HUES64 (cell line): ENCODE results near the gene DCUN1D3.
"Not testable (repeated sequence)": the region's sequence is repeated elsewhere in the genome, so short reads cannot be mapped to it uniquely, and the experiment has no call there.

Source experiments
- H3K27ac ChIP-seq: 2 replicates; pipeline ENCODE4 v1.7.0; 2013; ENCODE audit warnings: low read depth, low read length, inconsistent platforms
- H3K27me3 ChIP-seq: 2 replicates; pipeline ENCODE4 v1.6.1; 2013; ENCODE audit warnings: mild to moderate bottlenecking, low read length; ENCODE audit not compliant: insufficient read depth
- H3K36me3 ChIP-seq: 2 replicates; pipeline ENCODE4 v1.6.1; 2013; ENCODE audit warnings: mild to moderate bottlenecking, low read length; ENCODE audit not compliant: insufficient read depth
- H3K4me1 ChIP-seq: 2 replicates; pipeline ENCODE4 v1.6.1; 2013; ENCODE audit warnings: mild to moderate bottlenecking, low read length, moderate library complexity; ENCODE audit not compliant: insufficient read depth
- H3K4me3 ChIP-seq: 2 replicates; pipeline ENCODE4 v1.5.1; 2013; ENCODE audit warnings: mild to moderate bottlenecking, low read length, moderate library complexity
- H3K9ac ChIP-seq: 2 replicates; pipeline ENCODE4 v1.6.1; 2013; ENCODE audit warnings: mild to moderate bottlenecking, low read depth, low read length
- H3K9me3 ChIP-seq: 2 replicates; pipeline ENCODE4 v1.6.1; 2013; ENCODE audit warnings: low read depth, low read length; ENCODE audit not compliant: insufficient read depth
- WGBS: fragments of 150-250, 120-280 bp; methylation state at CpG from one replicate; pipeline ENCODE4 v1.1.7; 2013; ENCODE audit warnings: missing lambda C conversion rate; 5-methylcytosine and 5-hydroxymethylcytosine counted together

Gene DCUN1D3

DNA sequence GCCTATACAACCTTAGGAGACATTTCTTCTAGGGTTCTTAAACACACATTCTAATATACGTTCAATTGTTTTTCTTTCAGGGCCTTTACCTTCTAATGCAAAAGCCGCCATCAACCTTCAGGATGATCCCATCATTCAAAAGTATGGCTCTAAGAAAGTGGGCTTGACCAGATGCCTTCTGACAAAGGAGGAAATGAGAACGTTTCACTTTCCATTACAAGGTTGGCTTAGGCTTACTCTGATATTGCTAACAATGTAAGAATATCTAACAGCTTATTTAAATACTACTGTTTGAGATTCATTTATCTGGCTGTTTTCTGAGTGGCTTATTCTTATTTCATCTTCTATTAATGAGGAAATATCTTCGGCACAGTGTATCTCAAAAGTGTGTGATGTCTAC is 78.5 kb downstream of the DCUN1D3 start:
- WGBS: 91% methylated on average over 4 of the region's 4 CpGs
- Histone ChIP-seq H3K9ac (no peak overlapping the region), H3K27ac (no peak overlapping the region), H3K27me3 (no peaks in the 10 kb centered on the region), H3K36me3 (peaks cover 55% of the 10 kb centered on the region), H3K4me1 (no peaks in the 10 kb centered on the region), H3K4me3 (no peak overlapping the region), H3K9me3 (no peaks in the 10 kb centered on the region)

DNA sequence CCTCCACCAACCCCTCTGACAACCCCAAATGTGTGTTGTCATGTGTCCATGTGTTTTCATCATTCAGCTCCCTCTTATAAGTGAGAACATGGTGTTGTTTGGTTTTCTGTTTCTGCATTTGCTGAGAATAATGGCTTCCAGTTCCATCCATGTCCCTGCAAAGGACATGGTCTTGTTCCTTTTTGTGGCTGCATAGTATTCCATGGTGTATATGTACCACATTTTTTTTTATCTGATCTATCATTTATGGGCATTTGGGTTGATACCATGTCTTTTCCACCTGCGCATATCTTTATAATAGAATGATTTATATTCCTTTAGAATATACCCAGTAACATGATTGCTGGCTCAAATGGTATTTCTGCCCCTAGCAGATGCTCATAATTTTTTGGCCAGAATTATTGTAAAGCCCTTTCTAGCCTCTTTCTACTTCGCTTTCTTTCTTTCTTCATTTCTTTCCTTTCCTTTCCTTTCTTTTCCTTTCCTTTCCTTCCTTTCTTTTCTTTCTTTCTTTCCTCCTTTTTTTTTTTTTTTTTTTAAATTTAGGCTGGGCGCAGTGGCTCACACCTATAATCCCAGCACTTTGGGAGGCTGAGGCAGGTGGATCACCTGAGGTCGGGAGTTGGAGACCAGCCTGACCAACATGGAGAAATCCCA is 81.1 kb downstream of the DCUN1D3 start:
- Histone ChIP-seq H3K9ac (no peak overlapping the region), H3K27me3 (no peaks in the 10 kb centered on the region), H3K27ac (no peak overlapping the region), H3K36me3 (peaks cover 51% of the 10 kb centered on the region), H3K4me3 (no peak overlapping the region), H3K9me3 (no peaks in the 10 kb centered on the region), H3K4me1 (no peaks in the 10 kb centered on the region)
- 97% methylated on average over 3 of the region's 4 CpGs for WGBS

DNA sequence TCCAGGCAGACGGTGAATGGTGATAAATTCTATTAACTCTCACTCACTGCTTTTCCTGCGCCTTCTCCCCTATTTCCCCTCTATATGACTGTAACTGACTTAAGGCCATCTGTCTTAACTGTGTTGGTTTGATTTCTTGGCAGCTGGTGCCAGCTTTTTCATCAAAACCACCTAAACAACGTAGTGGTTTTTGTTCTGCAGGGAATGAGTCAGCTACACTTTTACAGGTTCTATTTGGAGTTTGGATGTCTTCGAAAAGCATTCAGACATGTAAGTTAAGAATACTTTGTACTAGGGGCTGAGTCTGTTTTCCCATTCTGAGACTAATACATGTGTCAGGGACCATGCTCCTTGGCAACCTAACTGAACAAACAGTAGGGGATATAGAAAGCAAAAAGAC is 85.4 kb downstream of the DCUN1D3 start:
- WGBS: 98% methylated on average over 4 of the region's 4 CpGs
- H3K4me3 ChIP-seq: no peak overlapping the region

GRCh38 chr16:20812510-20812909 is 87.6 kb downstream of the DCUN1D3 start:
- no peak overlapping the region for H3K9ac ChIP-seq
- 88% methylated on average over 2 of the region's 2 CpGs for WGBS
- H3K36me3 ChIP-seq: peaks cover 28% of the 10 kb centered on the region
- H3K4me3 ChIP-seq: no peak overlapping the region
- H3K4me1 ChIP-seq: no peaks in the 10 kb centered on the region
- H3K27me3 ChIP-seq: no peaks in the 10 kb centered on the region
- no peaks in the 10 kb centered on the region for H3K9me3 ChIP-seq
- H3K27ac ChIP-seq: no peak overlapping the region

More for the DNA sequence above, 85.4 kb downstream of the DCUN1D3 start:
- H3K9me3 ChIP-seq: no peaks in the 10 kb centered on the region
- H3K27me3 ChIP-seq: no peaks in the 10 kb centered on the region
- no peaks in the 10 kb centered on the region for H3K4me1 ChIP-seq
- peaks cover 34% of the 10 kb centered on the region for H3K36me3 ChIP-seq
- no peak overlapping the region for H3K27ac ChIP-seq
- H3K9ac ChIP-seq: no peak overlapping the region

GRCh38 chr16:20811889-20812439 is 88.2 kb downstream of the DCUN1D3 start:
- Histone ChIP-seq H3K4me1 (no peaks in the 10 kb centered on the region), H3K4me3 (no peak overlapping the region), H3K9ac (no peak overlapping the region), H3K9me3 (no peaks in the 10 kb centered on the region), H3K27ac (no peak overlapping the region), H3K27me3 (no peaks in the 10 kb centered on the region), H3K36me3 (peaks cover 25% of the 10 kb centered on the region)
- WGBS: 96% methylated on average over 9 of the region's 10 CpGs

DNA sequence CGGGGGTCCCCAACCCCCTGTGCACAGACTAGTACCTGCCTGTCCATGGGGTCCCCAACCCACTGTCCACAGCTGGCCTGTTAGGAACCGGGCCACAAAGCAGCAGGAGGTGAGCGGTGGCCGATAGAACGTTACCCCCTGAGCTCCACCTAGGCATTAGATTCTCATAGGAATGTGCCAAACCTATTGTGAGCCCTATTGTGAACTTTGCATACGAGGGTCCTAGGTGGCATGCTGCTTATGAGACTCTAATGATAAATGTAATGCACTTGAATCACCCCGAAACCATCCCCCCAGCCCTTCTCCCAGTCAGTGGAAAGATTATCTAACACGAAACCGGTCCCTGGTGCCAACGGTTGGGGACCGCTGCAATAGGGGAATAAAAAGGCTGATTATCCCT is 92.3 kb downstream of the DCUN1D3 start:
- Histone ChIP-seq H3K4me1 (no peaks in the 10 kb centered on the region), H3K4me3 (peak overlapping the region; percentile 81), H3K9ac (no peak overlapping the region), H3K9me3 (no peaks in the 10 kb centered on the region), H3K27ac (no peak overlapping the region), H3K27me3 (no peaks in the 10 kb centered on the region), H3K36me3 (no peaks in the 10 kb centered on the region)
- WGBS: 90% methylated on average over 10 of the region's 11 CpGs

GRCh38 chr16:20806168-20807050 is 93.7 kb downstream of the DCUN1D3 start, which contains the start of the genes ERI2 and REXO5:
Gene ERI2, minus strand, starts transcription at chr16:20806472. Its CDS starts 42 bp downstream, at chr16:20806430.
Gene REXO5, plus strand, starts transcription at chr16:20806527. Its CDS starts 427 bp downstream, at chr16:20806954.
- Histone ChIP-seq H3K27ac (peak within 1 kb of the TSS; percentile 87), H3K4me1 (no peaks in the 10 kb centered on the region), H3K4me3 (peak within 1 kb of the TSS; percentile 81), H3K9me3 (no peaks in the 10 kb centered on the region), H3K36me3 (peaks cover 7% of the 10 kb centered on the region), H3K27me3 (no peaks in the 10 kb centered on the region), H3K9ac (peak within 1 kb of the TSS; percentile 88)
- WGBS: under 1% methylated on average over 74 of the region's 74 CpGs

- peak overlapping the region; percentile 58 for H3K27ac ChIP-seq
- H3K9me3 ChIP-seq, H3K27me3 ChIP-seq, H3K4me1 ChIP-seq: not testable (repeated sequence)
- H3K36me3 ChIP-seq: peaks cover 14% of the 10 kb centered on the region
- peak overlapping the region; percentile 81 for H3K4me3 ChIP-seq
- WGBS: 23% methylated on average over 12 of the region's 12 CpGs
- peak overlapping the region; percentile 88 for H3K9ac ChIP-seq
These were observed 94.4 kb downstream of the DCUN1D3 start for GRCh38 chr16:20805684-20806167.
